ENCODE results near the gene CCDC171.

CCDC171 gene

DNA sequence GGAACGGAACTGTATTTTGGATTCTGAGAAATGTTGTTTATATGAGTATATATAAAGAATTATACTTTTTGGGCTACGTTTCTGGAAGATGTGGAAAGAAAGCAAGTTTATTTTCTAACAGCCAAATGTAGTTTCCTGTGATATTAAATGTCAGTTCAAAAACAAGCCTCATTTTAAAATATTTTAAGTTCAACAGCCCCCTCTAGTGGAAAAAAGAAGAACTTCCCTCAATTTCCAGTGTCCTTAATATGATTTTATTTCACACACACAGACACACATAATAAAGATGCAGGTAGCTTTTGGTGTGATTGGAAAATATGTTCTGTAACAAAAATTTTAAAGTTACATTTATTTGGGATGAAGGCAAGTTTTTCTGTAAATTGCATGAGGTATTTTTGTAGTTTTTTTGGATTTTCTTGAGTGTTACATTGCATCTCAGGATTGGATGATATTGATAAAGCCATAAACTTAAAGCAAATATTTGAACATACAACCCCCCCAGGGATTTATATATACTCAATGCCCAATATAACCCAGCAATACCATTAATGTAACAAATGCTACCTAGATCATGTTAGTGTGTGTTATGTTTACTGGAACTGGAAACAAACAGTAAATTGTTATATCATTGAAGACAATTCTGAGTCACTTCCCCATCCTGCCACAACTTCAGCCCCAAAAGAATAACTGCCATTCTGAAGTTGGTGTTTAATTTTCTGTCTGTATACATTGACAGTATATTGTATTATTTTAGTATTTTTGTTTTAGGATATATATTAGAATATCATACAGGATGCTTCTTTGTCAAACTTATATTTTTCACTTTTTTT lies 54.0 kb downstream of the CCDC171 start:
- TF ChIP-seq ZFX (IDR thresholded peaks at IDR 0.05; ENCODE audit: borderline replicate concordance), result no peak
- TF ChIP-seq, protein P1, sequence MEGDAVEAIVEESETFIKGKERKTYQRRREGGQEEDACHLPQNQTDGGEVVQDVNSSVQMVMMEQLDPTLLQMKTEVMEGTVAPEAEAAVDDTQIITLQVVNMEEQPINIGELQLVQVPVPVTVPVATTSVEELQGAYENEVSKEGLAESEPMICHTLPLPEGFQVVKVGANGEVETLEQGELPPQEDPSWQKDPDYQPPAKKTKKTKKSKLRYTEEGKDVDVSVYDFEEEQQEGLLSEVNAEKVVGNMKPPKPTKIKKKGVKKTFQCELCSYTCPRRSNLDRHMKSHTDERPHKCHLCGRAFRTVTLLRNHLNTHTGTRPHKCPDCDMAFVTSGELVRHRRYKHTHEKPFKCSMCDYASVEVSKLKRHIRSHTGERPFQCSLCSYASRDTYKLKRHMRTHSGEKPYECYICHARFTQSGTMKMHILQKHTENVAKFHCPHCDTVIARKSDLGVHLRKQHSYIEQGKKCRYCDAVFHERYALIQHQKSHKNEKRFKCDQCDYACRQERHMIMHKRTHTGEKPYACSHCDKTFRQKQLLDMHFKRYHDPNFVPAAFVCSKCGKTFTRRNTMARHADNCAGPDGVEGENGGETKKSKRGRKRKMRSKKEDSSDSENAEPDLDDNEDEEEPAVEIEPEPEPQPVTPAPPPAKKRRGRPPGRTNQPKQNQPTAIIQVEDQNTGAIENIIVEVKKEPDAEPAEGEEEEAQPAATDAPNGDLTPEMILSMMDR (IDR thresholded peaks at IDR 0.05), result peak; percentile 75
- no peak overlapping the region for H3K27ac ChIP-seq

DNA sequence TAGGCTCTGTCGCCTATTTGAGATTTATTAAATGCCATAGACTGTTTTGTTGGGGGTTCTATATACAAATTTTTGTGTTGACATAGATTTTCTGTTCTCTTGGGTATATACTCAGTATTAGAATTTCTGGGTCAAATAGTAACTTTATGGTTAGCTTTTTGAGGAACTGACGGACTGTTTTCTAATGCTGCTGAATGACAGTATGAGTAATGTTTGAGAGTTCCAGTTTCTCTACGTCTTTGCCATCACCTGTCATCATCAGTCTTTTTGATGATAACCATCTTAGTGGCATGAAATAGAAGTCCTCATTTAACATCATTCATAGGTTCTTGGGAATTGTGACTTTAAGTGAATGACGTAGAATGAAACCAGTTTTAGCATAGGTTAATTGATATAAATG lies 60.1 kb downstream of the CCDC171 start:
- TF ChIP-seq, protein P1 (IDR thresholded peaks at IDR 0.05), result no peak
- TF ChIP-seq ZFX (IDR thresholded peaks at IDR 0.05; ENCODE audit: borderline replicate concordance), result no peak
- no peak overlapping the region for H3K27ac ChIP-seq

DNA sequence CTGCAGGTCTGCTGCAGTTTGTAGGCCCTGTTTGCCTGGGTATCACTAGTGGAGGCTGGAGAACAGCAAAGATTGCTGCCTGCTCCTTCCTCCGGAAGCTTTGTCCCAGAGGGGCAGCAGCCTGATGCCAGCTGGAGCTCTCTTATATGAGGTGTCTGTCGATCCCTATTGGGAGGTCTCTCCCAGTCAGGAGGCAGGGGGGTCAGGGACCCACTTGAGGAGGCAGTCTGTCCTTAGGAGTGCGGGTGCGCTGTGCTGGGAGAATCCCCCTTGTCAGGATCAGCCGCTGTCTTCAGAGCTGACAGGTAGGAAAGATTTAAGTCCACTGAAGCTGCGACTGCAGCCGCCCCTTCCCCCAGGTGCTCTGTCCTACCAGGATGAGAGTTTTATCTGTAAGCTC lies 64.9 kb downstream of the CCDC171 start:
- H3K27ac ChIP-seq, result no peak overlapping the region

DNA sequence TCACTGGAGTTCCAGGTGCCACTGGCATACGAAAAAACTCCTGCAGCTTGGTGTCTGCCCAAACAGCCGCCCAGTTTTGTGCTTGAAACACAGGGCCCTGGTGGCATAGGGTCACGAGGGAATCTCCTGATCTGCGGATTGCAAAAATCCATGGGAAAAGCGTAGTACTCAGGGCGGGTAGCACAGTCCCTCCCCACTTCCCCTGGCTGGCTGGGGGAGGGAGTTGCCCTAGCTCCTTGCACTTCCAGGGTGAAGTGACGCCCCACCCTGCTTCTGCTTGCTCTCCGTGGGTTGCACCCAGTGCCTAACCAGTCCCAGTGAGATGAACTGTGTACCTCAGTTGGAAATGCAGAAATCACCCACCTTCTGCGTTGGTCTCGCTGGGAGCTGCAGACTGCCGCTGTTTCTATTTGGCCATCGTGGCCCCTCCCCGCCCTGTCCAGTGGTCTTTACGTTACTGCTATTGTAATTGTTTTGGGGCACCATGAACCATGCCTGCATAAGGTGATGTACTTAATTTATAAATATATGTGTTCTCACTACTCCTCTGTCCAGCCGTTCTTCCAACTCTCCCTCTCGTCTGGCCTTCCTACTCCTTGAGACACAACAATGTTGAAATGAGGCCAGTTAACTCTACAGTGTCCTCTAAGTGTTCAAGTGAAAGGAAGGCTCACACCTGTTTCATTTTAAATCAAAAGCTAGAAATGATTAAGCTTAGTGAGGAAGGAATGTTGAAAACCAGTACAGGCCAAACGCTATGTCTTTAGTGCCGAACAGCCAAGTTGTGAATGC lies 65.9 kb downstream of the CCDC171 start:
- TF ChIP-seq ZFX (IDR thresholded peaks at IDR 0.05; ENCODE audit: borderline replicate concordance), result no peak
- TF ChIP-seq, protein P1 (IDR thresholded peaks at IDR 0.05), result no peak
- H3K27ac ChIP-seq, result no peak overlapping the region

More for the DNA sequence above, 64.9 kb downstream of the CCDC171 start:
- no peak for TF ChIP-seq ZFX (IDR thresholded peaks at IDR 0.05; ENCODE audit: borderline replicate concordance)
- TF ChIP-seq, protein P1 (IDR thresholded peaks at IDR 0.05), result no peak

DNA sequence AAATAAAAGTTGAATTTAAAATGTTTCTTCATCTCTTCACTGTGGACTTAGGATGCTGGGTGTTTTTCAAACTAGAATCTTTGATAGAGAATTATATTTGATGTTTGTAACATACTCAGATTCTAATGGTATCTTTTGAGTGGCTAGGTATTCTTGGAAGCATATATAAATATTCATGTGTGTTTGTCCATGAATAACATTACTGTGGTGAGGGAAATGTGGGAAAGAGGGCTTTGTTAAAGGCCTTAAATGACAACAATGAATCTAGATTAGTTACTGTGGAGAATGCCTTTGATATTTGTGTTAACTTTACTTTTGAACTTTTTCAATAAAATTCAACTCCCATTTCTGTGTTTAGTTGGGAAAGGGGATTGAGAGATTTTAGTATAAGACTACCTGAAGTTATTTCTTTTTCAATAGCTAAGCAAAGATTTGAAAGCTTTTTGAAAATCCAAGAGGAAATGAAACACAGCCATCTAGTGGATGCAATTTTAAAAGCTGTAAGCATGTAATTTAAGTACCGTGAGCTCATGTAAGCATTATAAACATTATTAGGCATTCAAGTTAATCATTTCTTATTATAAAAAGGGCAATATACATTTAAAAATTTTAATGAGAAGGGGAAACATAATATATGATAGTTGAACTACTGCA lies 69.6 kb downstream of the CCDC171 start:
- H3K27ac ChIP-seq, result no peak overlapping the region

DNA sequence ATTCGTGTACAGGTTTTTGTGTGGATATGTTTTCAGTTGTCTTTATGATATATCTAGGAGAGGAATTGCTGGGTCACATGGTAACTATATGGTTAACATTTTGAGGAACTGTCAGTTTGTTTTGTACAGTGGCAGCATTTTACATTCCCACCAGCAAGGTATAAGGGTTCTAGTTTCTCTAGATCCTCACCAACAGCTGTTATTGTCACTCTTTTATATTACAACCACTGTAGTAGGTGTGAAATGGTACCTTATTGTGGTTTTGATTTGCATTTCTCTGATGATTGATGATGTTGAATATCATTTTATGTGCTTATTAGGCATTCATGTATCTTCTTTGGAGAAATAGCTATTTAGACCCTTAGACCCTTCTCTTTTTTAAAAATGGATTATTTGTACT lies 82.9 kb downstream of the CCDC171 start:
- H3K27ac ChIP-seq, result no peak overlapping the region
- TF ChIP-seq ZFX (IDR thresholded peaks at IDR 0.05; ENCODE audit: borderline replicate concordance), result no peak
- TF ChIP-seq, protein P1 (IDR thresholded peaks at IDR 0.05), result no peak

More for the DNA sequence above, 69.6 kb downstream of the CCDC171 start:
- TF ChIP-seq, protein P1 (IDR thresholded peaks at IDR 0.05), result peak; percentile 72
- no peak for TF ChIP-seq ZFX (IDR thresholded peaks at IDR 0.05; ENCODE audit: borderline replicate concordance)

Measured in 22Rv1 (cell line).